IMR-90 (cell line): Measurements from ENCODE around the gene GRSF1. TPM values are rescaled to one million over a fixed set of nuclear protein-coding genes. Genes with fewer than 3 reads are reported as not detected.

Experiments
- ATAC-seq: fragments of 200-7000 bp; cut with Tn5 transposase; 2 replicates; pipeline ENCODE4 v1.9.1; 2020; ENCODE audit warnings: low read depth, mild to moderate bottlenecking, moderate library complexity
- BruUV-seq: library from RNA; stranded (reverse); fragments of 400-500 nt; replicated peaks from 2 replicates; lab custom pipeline; 2021; lab: Mats Ljungman, UMichigan
- CTCF ChIA-PET: fragments of 300-600 bp; formaldehyde crosslinking; extraction: SDS; loops from one replicate; lab custom pipeline; 2021; ENCODE audit warnings: antibody characterized with exemption; lab: Yijun Ruan, JAX
- POLR2A ChIA-PET: fragments of 300-600 bp; sonication (Branson Sonifier 250); formaldehyde crosslinking; loops from one replicate; lab custom pipeline; 2022; ENCODE audit warnings: antibody characterized with exemption; ENCODE audit not compliant: unreplicated experiment; lab: Charles Lee
- DNase-seq: peaks from one replicate; pipeline ENCODE4 v3.0.0; 2013
- H2AFZ ChIP-seq: replicated peaks from 2 replicates; pipeline ENCODE3; 2013; ENCODE audit warnings: low read length, mild to moderate bottlenecking; ENCODE audit not compliant: poor library complexity
- H2AK5ac ChIP-seq: 2 replicates; pipeline ENCODE4 v1.6.1; 2013; ENCODE audit warnings: low read depth, low read length, inconsistent platforms
- H2AK9ac ChIP-seq: replicated peaks from 2 replicates; pipeline ENCODE3; 2013; ENCODE audit warnings: mild to moderate bottlenecking, low read depth, low read length, moderate library complexity; ENCODE audit not compliant: poor library complexity
- H2BK120ac ChIP-seq: 2 replicates; pipeline ENCODE4 v1.6.1; 2013; ENCODE audit warnings: low read depth, low read length, inconsistent platforms
- H2BK15ac ChIP-seq: 3 replicates; pipeline ENCODE4 v1.6.1; 2013; ENCODE audit warnings: low read depth, low read length, inconsistent platforms
- H2BK20ac ChIP-seq: 2 replicates; pipeline ENCODE4 v1.6.1; 2013; ENCODE audit warnings: low read depth, mild to moderate bottlenecking, inconsistent platforms, low read length, moderate library complexity
- H2BK5ac ChIP-seq: 2 replicates; pipeline ENCODE4 v1.6.1; 2013; ENCODE audit warnings: mild to moderate bottlenecking, low read depth, low read length, inconsistent platforms; ENCODE audit not compliant: poor library complexity, severe bottlenecking
- H3K14ac ChIP-seq: replicated peaks from 2 replicates; pipeline ENCODE4 v1.6.1; 2013; ENCODE audit warnings: low read depth, low read length, inconsistent platforms
- H3K18ac ChIP-seq: 2 replicates; pipeline ENCODE4 v1.6.1; 2013; ENCODE audit warnings: low read depth, low read length, control low read depth
- H3K23ac ChIP-seq: 2 replicates; pipeline ENCODE4 v1.6.1; 2013; ENCODE audit warnings: low read depth, low read length, inconsistent platforms
- H3K27ac ChIP-seq: 2 replicates; pipeline ENCODE4 v1.5.1; 2013; ENCODE audit warnings: mild to moderate bottlenecking, control low read depth, low read length; ENCODE audit not compliant: insufficient read depth
- H3K27me3 ChIP-seq: 2 replicates; pipeline ENCODE4 v1.6.1; 2013; ENCODE audit warnings: low read length; ENCODE audit not compliant: control insufficient read depth, insufficient read depth
- H3K36me3 ChIP-seq: 2 replicates; pipeline ENCODE4 v1.6.1; 2013; ENCODE audit warnings: low read length, mixed read lengths; ENCODE audit not compliant: control insufficient read depth, insufficient read depth
- H3K4ac ChIP-seq: 2 replicates; pipeline ENCODE4 v1.6.1; 2013; ENCODE audit warnings: low read depth, low read length, inconsistent platforms
- H3K4me1 ChIP-seq: 2 replicates; pipeline ENCODE4 v1.6.1; 2013; ENCODE audit warnings: low read length, mixed read lengths; ENCODE audit not compliant: control insufficient read depth, insufficient read depth
- H3K4me2 ChIP-seq: 2 replicates; pipeline ENCODE4 v1.6.1; 2013; ENCODE audit warnings: low read depth, mild to moderate bottlenecking, control low read depth, low read length, moderate library complexity
- H3K4me3 ChIP-seq: 2 replicates; pipeline ENCODE4 v1.5.1; 2013; ENCODE audit warnings: low read depth, mild to moderate bottlenecking, control low read depth, low read length, moderate library complexity; ENCODE audit not compliant: insufficient read depth
- H3K56ac ChIP-seq: 2 replicates; pipeline ENCODE4 v1.6.1; 2013; ENCODE audit warnings: low read length, inconsistent platforms; ENCODE audit not compliant: insufficient read depth; ENCODE audit errors: extremely low read depth
- H3K79me1 ChIP-seq, 2 experiments: 2 replicates each; pipeline ENCODE4 v1.6.1; 2013; ENCODE audit warnings: low read length in 2 of 2, inconsistent platforms in 1 of 2, low read depth in 1 of 2
- H3K9ac ChIP-seq: 2 replicates; pipeline ENCODE4 v1.6.1; 2013; ENCODE audit warnings: low read depth, low read length, control low read depth
- H3K9me1 ChIP-seq: 2 replicates; pipeline ENCODE4 v1.6.1; 2013; ENCODE audit warnings: low read length, inconsistent platforms; ENCODE audit not compliant: insufficient read depth
- H3K9me3 ChIP-seq: 2 replicates; pipeline ENCODE4 v1.6.1; 2013; ENCODE audit warnings: low read length; ENCODE audit not compliant: control insufficient read depth, insufficient read depth
- H4K20me1 ChIP-seq: 2 replicates; pipeline ENCODE4 v1.6.1; 2013; ENCODE audit warnings: low read length, inconsistent platforms; ENCODE audit not compliant: insufficient read depth
- H4K5ac ChIP-seq: 2 replicates; pipeline ENCODE4 v1.6.1; 2013; ENCODE audit warnings: mild to moderate bottlenecking, low read depth, low read length, control low read depth
- H4K8ac ChIP-seq, 2 experiments: 2 replicates each; pipeline ENCODE4 v1.6.1; 2013; ENCODE audit warnings: low read depth in 2 of 2, low read length in 2 of 2, control low read depth in 1 of 2, inconsistent platforms in 1 of 2
- H4K91ac ChIP-seq: 2 replicates; pipeline ENCODE4 v1.6.1; 2013; ENCODE audit warnings: low read depth, low read length, inconsistent platforms; ENCODE audit not compliant: insufficient read depth
- BHLHE40 ChIP-seq: fragments of 150-350 bp; IDR thresholded peaks from 2 replicates; pipeline ENCODE4 v1.6.1; 2016; ENCODE audit warnings: mild to moderate bottlenecking, low read depth, low read length
- CEBPB ChIP-seq: IDR thresholded peaks from 2 replicates; pipeline ENCODE4 v1.6.1; 2012; ENCODE audit warnings: low read depth, low read length, improper control_type of control experiment
- CHD1 ChIP-seq: IDR thresholded peaks from 2 replicates; pipeline ENCODE4 v1.6.1; 2012; ENCODE audit warnings: low read depth, low read length, improper control_type of control experiment
- ELK1 ChIP-seq: fragments of 150-350 bp; IDR thresholded peaks from 2 replicates; pipeline ENCODE4 v1.6.1; 2016; ENCODE audit warnings: low read depth, mild to moderate bottlenecking, low read length, moderate library complexity, borderline replicate concordance
- FOS ChIP-seq: fragments of 150-350 bp; IDR thresholded peaks from 2 replicates; pipeline ENCODE4 v1.6.1; 2016; ENCODE audit warnings: low read depth, low read length
- MAFK ChIP-seq: IDR thresholded peaks from 2 replicates; pipeline ENCODE4 v1.6.1; 2012; ENCODE audit warnings: low read depth, low read length, improper control_type of control experiment
- MAZ ChIP-seq: IDR thresholded peaks from 2 replicates; pipeline ENCODE4 v1.6.1; 2012; ENCODE audit warnings: low read depth, mild to moderate bottlenecking, low read length, improper control_type of control experiment, moderate library complexity, borderline replicate concordance
- MXI1 ChIP-seq: IDR thresholded peaks from 2 replicates; pipeline ENCODE4 v1.6.1; 2012; ENCODE audit warnings: low read depth, mild to moderate bottlenecking, low read length, moderate library complexity, borderline replicate concordance
- NFE2L2 ChIP-seq: fragments of 150-350 bp; IDR thresholded peaks from 2 replicates; pipeline ENCODE4 v1.6.1; 2016; ENCODE audit warnings: low read depth, mild to moderate bottlenecking, low read length
- POLR2A ChIP-seq: IDR thresholded peaks from 2 replicates; pipeline ENCODE4 v1.6.1; 2012; ENCODE audit warnings: mild to moderate bottlenecking, low read depth, low read length
- RAD21 ChIP-seq: IDR thresholded peaks from 2 replicates; pipeline ENCODE4 v1.6.1; 2012; ENCODE audit warnings: low read length, improper control_type of control experiment
- RCOR1 ChIP-seq: IDR thresholded peaks from 2 replicates; pipeline ENCODE4 v1.6.1; 2012; ENCODE audit warnings: mild to moderate bottlenecking, low read length, improper control_type of control experiment; ENCODE audit not compliant: insufficient replicate concordance
- RFX5 ChIP-seq: IDR thresholded peaks from 2 replicates; pipeline ENCODE4 v1.8.0; 2012; ENCODE audit warnings: low read depth, mild to moderate bottlenecking, low read length, moderate library complexity
- SMC3 ChIP-seq: fragments of 150-350 bp; IDR thresholded peaks from 2 replicates; pipeline ENCODE4 v1.6.1; 2016; ENCODE audit warnings: low read depth, mild to moderate bottlenecking, antibody characterized with exemption, low read length, moderate library complexity
- USF2 ChIP-seq: fragments of 150-350 bp; IDR thresholded peaks from 2 replicates; pipeline ENCODE4 v1.6.1; 2017; ENCODE audit warnings: mild to moderate bottlenecking, antibody characterized with exemption, low read length, low read depth
- WGBS, 2 experiments: methylation state at CpG; one replicate each; pipeline versions ENCODE4 v1.1.5 to v1.1.7; 2013; ENCODE audit warnings: missing lambda C conversion rate in 2 of 2; ENCODE audit not compliant: insufficient read length in 1 of 2; ENCODE audit errors: extremely low coverage in 2 of 2; 5-methylcytosine and 5-hydroxymethylcytosine counted together
- dilution Hi-C: fragments of 300-500 bp; cut with HindIII; formaldehyde crosslinking; loops from one replicate; pipeline ENCODE4 v1.14.3; 2018; ENCODE audit warnings: low sequenced_read_pairs; ENCODE audit not compliant: unreplicated experiment
- in situ Hi-C: fragments of 300-500 bp; cut with MboI; formaldehyde crosslinking; loops from 3 replicates; pipeline ENCODE4 v1.14.3; 2019; ENCODE audit warnings: low sequenced_read_pairs, inconsistent platforms, mixed read lengths
- intact Hi-C: fragments of 100-400 bp; cut with micrococcal nuclease; formaldehyde crosslinking; loops from 2 replicates; pipeline ENCODE4 v1.10.0; 2022
- polyA plus RNA-seq, 3 experiments: library from polyadenylated mRNA; depleted of rRNA; stranded (reverse); fragments of >200 nt; gene quantifications; 2 replicates each; pipeline ENCODE4 v1.2.3, GENCODE V29; 2012; ENCODE audit warnings: low replicate concordance in 1 of 3
- total RNA-seq: library from RNA; depleted of rRNA; stranded (reverse); fragments of >200 nt; gene quantifications from 2 replicates; pipeline ENCODE4 v1.2.3, GENCODE V29; 2012
- TF ChIP-seq, protein P1 (sequence below): conservative IDR thresholded peaks from 2 replicates; pipeline ENCODE4 v1.5.1; 2012; ENCODE audit warnings: mild to moderate bottlenecking, low read depth, low read length, improper control_type of control experiment

Gene GRSF1
- total and polyA plus RNA-seq, 2 of the 4 experiments (the other 2 are of a cell fraction) = 67.7 to 71.5 TPM

DNA sequence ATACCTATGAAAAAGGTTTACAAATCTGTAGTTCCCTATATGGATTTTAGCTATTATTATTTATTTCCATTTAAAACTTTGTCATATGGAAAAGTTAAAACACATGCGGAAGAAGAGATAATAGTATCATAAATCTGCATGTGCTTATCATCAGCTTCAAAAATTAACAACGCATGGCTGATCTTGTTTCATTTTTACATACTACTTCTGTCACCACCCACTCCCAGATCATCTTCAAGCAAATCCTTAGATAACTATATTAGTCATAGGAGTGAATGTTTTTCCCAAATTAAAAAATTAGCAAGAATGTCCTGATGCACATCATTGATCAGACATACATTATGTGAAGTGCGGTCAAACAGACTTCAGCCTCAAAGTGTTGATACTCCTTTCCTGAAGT, 37.9 kb upstream of the GRSF1 start:
- Histone ChIP-seq H2AK5ac (no peak overlapping the region), H3K36me3 (no peaks in the 10 kb centered on the region), H3K4me2 (no peak overlapping the region), H3K23ac (no peak overlapping the region), H2BK120ac (no peak overlapping the region), H3K27ac (no peak overlapping the region), H3K27me3 (no peaks in the 10 kb centered on the region), H3K14ac (no peak overlapping the region), H3K79me1 (no peaks in the 10 kb centered on the region), H4K91ac (no peak overlapping the region), H4K20me1 (no peaks in the 10 kb centered on the region), H3K4me3 (no peak overlapping the region), H3K4ac (no peak overlapping the region), H3K56ac (no peak overlapping the region), H3K9me1 (no peaks in the 10 kb centered on the region), H4K5ac (no peak overlapping the region), H3K4me1 (no peaks in the 10 kb centered on the region), H2BK5ac (no peak overlapping the region), H3K9ac (no peak overlapping the region), H2AFZ (no peak overlapping the region), H2BK20ac (no peak overlapping the region), H3K18ac (no peak overlapping the region), H3K9me3 (no peaks in the 10 kb centered on the region), H2BK15ac (no peak overlapping the region), H2AK9ac (no peak overlapping the region), H4K8ac (no peak overlapping the region)
- no TSS peak for BruUV-seq
- dilution Hi-C loops (no loop called here), in situ Hi-C loops (loop anchor here (25.0 kb wide), 2 partner anchors 685 to 835 kb away; no protein-coding TSS in a partner anchor), intact Hi-C loops (no loop called here)
- ChIA-PET CTCF (interaction anchor here (0.7 kb wide), 1 partner anchor 13 kb away, joined by 4 read pairs; no protein-coding TSS in a partner anchor), POLR2A (interaction anchor here (0.5 kb wide), 1 partner anchor 10 kb away, joined by 12 read pairs; no protein-coding TSS in a partner anchor)
- no peak for TF ChIP-seq NFE2L2
- TF ChIP-seq ELK1 = no peak
- TF ChIP-seq, protein P1, sequence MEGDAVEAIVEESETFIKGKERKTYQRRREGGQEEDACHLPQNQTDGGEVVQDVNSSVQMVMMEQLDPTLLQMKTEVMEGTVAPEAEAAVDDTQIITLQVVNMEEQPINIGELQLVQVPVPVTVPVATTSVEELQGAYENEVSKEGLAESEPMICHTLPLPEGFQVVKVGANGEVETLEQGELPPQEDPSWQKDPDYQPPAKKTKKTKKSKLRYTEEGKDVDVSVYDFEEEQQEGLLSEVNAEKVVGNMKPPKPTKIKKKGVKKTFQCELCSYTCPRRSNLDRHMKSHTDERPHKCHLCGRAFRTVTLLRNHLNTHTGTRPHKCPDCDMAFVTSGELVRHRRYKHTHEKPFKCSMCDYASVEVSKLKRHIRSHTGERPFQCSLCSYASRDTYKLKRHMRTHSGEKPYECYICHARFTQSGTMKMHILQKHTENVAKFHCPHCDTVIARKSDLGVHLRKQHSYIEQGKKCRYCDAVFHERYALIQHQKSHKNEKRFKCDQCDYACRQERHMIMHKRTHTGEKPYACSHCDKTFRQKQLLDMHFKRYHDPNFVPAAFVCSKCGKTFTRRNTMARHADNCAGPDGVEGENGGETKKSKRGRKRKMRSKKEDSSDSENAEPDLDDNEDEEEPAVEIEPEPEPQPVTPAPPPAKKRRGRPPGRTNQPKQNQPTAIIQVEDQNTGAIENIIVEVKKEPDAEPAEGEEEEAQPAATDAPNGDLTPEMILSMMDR = no peak
- TF ChIP-seq POLR2A = no peak
- TF ChIP-seq CEBPB = no peak
- no peak for TF ChIP-seq CHD1
- TF ChIP-seq RAD21 = no peak
- TF ChIP-seq BHLHE40 = no peak
- no peak for TF ChIP-seq SMC3
- no peak for TF ChIP-seq RFX5
- TF ChIP-seq MAZ = no peak
- TF ChIP-seq RCOR1 = no peak
- TF ChIP-seq MAFK = no peak
- TF ChIP-seq FOS = no peak
- no peak for TF ChIP-seq MXI1
- TF ChIP-seq USF2 = no peak
- no peak for DNase-seq
- no CpG with 5 or more reads among the region's 3 CpGs for WGBS, 2 experiments
- no peak for ATAC-seq
